NCI-H2196 treated with DMSO at 0.1 percent for 48 hours (cell line): ENCODE results near the gene MANF.
"Not testable (repeated sequence)": the region's sequence is repeated elsewhere in the genome, so short reads cannot be mapped to it uniquely, and the experiment has no call there.

Experiments used
- DNase-seq: peaks from one replicate; lab custom pipeline; 2025; ENCODE audit not compliant: unreplicated experiment; lab: John Stamatoyannopoulos, UW

MANF gene

DNA sequence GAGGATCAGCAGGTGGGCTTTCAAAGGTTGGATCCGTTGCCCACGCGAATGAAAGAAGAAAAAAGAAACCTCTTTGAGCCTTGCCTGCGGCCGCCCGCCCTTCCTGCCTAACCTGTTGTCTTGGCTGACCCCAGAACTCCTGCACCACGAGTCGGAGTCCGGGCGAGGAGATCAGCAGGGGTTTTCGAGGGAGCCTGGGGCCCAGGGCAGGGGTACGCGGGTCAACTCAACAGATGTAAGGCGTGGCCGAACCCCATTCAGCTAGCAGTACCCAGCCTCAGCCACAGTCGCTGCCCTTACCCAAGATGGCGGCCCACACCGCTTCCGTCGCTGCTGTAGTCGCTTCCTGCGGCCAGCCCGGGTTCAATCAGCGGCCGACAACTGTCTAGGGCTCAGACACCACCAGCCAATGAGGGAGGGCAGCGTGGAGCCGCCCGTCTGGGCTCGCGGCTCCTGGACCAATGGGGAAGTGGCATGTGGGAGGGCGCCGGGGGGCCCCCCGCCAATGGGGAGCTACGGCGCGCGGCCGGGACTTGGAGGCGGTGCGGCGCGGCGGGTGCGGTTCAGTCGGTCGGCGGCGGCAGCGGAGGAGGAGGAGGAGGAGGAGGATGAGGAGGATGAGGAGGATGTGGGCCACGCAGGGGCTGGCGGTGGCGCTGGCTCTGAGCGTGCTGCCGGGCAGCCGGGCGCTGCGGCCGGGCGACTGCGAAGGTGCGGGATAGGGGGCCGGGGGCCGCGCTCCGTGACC is at the start of gene MANF:
MANF (plus strand) TSS at position 566 of the 748 bp plus-strand sequence; CDS start at position 618, 52 bp downstream.
- DNase-seq, result peak; percentile 86

- no peak for DNase-seq
Observed at GRCh38 chr3:51336261-51336660, 48.8 kb upstream of the MANF start.

GRCh38 chr3:51337666-51338065 is 47.4 kb upstream of the MANF start:
- no peak for DNase-seq

DNA sequence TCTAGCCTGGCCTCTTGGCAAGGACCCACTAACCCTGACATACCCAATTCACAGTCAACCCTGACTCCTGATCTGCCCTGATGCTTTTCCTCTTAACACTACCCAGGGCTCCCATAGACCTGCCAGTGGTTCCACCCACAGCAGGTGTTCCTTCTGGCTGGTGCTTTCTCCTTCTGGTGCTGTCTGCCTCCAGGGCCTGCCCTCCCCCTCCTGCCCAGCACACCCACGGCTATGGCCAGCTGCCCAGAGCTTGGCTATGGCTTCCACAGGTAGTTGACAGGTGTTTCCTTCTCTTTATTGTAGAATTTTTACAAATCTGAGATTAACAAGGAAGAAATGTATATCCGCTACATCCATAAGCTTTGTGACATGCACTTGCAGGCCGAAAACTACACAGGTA is 46.5 kb upstream of the MANF start:
- peak; percentile 46 for DNase-seq

- DNase-seq, result no peak
Observed at GRCh38 chr3:51340013-51340829, 44.9 kb upstream of the MANF start.

GRCh38 chr3:51340989-51341636 is 44.0 kb upstream of the MANF start:
- DNase-seq, result no peak

- no peak for DNase-seq
Observed at GRCh38 chr3:51343918-51344687, 41.0 kb upstream of the MANF start.

GRCh38 chr3:51350751-51351150 is 34.3 kb upstream of the MANF start:
- no peak for DNase-seq

GRCh38 chr3:51353131-51353530 is 32.0 kb upstream of the MANF start:
- no peak for DNase-seq

DNA sequence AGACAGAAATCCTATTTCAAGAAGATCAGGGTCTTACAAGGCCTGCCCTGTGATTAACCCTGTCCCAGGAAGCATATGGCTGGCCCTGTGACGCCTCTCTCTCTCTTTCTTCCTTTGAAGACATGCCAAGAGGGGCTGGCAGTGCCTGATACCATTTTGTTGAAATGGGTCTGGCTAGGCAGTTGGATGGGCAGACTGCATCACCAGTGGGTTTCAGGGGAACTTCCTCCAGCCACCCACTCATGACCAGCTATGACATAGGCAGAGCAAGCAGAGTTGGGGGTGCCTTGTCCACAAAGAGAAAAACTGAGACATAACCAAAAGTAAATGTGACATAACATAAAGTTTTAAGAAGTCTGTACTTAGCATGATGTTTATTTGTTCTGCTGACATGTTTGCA is 31.4 kb upstream of the MANF start:
- DNase-seq, result no peak

DNA sequence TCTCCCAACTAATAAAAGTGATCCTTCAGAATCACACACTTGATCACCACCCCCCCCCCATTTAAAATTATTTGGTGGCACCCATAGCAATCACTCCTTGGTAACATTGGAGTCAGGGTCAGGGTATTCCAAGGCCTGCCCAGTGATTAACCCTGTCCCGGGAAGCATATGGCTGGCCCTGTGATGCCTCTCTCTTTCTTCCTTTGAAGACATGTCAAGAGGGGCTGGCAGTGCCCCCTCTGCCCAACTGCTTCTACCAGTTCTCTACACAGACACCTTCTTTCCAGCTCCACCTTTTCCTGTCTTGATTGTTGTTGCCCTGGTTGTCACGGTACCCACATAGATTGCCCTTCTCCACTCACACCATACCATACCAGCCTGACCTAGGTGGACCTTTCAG is 30.9 kb upstream of the MANF start:
- DNase-seq, result no peak

DNA sequence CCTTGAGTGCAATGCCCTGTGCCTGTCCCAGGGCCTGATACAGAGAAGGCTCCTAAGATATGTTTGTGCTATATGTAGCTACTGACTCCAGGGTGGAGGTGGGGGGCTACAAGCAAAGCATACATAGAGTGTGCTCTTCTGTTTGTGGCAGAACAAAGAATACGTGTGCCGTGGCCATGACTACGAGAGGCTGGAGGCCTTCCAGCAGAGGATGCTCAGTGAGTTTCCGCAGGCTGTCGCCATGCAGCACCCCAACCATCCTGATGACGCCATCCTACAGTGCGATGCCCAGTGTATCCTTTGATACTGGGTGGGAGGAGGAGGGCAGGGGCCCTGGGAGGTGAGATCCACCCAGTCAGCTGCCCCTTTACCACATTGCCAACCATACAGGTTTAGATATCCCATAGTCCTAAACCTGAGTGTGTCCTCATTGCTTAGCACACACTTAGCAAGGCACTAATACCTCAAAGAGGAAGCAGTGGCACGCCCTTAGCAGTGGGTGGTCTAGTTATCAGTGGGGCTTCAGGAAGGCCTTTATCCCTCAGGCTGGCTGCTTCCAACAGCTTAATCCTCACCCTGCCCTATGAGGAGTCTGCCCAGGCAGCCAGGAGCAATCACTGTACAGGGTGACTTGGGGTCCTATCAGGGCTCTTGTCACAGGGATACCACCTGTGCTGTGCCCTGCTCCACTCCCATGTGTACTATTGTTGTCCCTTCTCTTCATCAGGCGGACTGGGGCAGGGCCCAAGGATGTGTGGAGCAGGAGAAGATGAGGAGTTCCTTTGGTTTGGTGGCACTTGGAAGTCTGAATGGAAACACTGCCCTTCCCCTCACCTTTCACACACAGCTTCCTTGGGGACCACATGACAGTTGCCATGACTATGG is 30.1 kb upstream of the MANF start:
- no peak for DNase-seq

GRCh38 chr3:51355891-51356578 is 29.1 kb upstream of the MANF start:
- no peak for DNase-seq

- no peak for DNase-seq
Observed at GRCh38 chr3:51357856-51358255, 27.2 kb upstream of the MANF start.

DNA sequence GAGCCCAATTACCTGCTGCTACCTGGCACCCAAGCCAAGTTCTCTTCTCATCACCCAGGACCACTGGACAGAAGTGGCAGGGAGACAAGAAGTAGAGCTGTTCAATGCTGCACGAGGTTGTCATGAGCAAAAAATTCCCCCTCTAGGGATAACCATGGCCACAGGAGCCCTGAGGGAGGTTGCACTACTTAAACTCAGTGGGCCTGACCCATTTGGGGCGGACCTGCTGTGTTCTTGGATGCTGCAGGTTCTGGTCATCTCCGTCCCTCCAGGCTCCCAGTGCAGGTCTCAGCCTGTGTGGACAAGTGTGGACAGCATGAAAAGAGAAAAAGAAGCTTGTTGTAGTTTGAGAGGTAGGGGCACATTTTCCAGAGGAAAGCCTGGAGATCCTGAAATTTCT is 26.1 kb upstream of the MANF start:
- DNase-seq, result no peak

DNA sequence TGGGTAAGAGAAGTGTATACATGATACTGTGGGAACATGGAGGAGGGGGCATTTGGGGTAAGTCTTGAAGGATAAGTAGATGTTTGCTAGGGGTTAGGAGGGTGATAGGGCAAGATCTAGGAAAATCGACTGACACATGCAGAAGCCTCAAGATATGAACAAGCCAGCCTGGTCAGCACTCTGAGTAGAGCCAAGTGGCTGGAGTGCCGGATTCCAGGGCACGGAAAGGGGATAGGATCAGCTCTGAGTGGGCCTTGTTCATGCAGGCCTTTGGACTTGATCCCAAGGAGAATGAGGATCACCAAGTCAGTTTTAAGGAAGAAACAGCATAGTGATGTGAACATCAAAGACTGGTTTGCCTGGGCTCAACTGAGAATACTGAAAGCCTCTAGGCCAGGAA is 24.3 kb upstream of the MANF start:
- no peak for DNase-seq

GRCh38 chr3:51361746-51362145 is 23.3 kb upstream of the MANF start:
- no peak for DNase-seq

GRCh38 chr3:51362476-51362875 is 22.6 kb upstream of the MANF start:
- no peak for DNase-seq

DNA sequence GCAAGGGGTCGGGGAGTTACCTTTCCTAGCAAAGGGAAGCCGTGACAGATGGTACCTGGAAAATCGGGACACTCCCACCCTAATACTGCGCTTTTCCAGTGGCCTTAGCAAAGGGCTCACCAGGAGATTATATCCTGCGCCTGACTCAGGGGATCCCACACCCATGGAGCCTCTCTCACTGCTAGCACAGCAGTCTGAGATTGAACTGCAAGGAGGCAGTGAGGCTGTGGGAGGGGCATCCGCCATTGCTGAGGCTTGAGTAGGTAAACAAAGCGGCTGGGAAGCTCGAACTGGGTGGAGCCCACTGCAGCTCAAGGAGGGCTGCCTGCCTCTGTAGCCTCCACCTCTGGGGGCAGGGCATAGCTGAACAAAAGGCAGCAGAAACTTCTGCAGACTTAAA is 16.8 kb upstream of the MANF start:
- not testable (repeated sequence) for DNase-seq
